Gastroesophageal sphincter (tissue), 3 donors: ENCODE measurements around the gene OR51A2.

Source experiments
- CTCF ChIP-seq, 4 experiments: fragments of 200-600 bp in 2 of 4; fragments of 450-650 bp in 2 of 4; sonication (generic) in 1 of 4; IDR thresholded peaks; one replicate each; pipeline ENCODE4 v1.5.1; 2017 to 2019; ENCODE audit warnings: antibody characterized with exemption in 4 of 4, mild to moderate bottlenecking in 2 of 4, moderate library complexity in 2 of 4
- POLR2A ChIP-seq, 2 donors: fragments of 450-650 bp; IDR thresholded peaks; one replicate each; pipeline ENCODE4 v1.6.1; 2017; ENCODE audit warnings: antibody characterized with exemption in 2 of 2, mild to moderate bottlenecking in 2 of 2, moderate library complexity in 1 of 2

DNA sequence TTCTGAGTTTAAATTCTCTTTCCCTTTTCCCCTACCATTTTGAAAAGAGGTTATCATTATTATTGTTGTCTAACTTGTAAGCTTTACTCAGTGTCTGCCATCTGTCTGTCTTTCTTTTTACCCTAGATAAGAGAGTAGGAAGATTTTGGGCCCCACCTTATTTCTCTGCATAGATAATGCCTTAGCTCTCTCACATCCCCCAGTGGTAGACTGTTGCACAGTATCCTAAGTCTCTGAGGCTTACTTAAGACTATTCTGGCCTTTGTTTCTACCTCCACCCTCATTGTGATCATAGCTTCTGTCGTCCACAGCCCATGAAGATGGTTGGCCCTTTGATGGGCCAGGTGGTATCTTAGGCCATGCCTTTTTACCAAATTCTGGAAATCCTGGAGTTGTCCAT is 35.5 kb upstream of the OR51A2 start:
- TF ChIP-seq CTCF (IDR thresholded peaks at IDR 0.05) = no peak
- TF ChIP-seq POLR2A (IDR thresholded peaks at IDR 0.05) = no peak
